GM18505 (cell line): ENCODE measurements around the gene RBM38.

Experiments used
- ATAC-seq: cut with Tn5 transposase; IDR thresholded peaks from one replicate; pipeline ENCODE4 v1.9.1; 2021; ENCODE audit not compliant: unreplicated experiment
- POLR2A ChIP-seq: IDR thresholded peaks from 4 replicates; pipeline ENCODE4 v1.6.1; 2011; ENCODE audit warnings: borderline replicate concordance; ENCODE audit not compliant: insufficient read depth, insufficient read length; ENCODE audit errors: extremely low read depth

RBM38 gene

GRCh38 chr20:57364451-57364850 is 26.7 kb upstream of the RBM38 start:
- ATAC-seq = no peak

GRCh38 chr20:57369596-57369995 is 21.6 kb upstream of the RBM38 start:
- no peak for TF ChIP-seq POLR2A
- no peak for ATAC-seq

More at GRCh38 chr20:57364451-57364850, 26.7 kb upstream of the RBM38 start:
- TF ChIP-seq POLR2A = no peak

GRCh38 chr20:57370316-57370715 is 20.9 kb upstream of the RBM38 start:
- no peak for TF ChIP-seq POLR2A
- no peak for ATAC-seq

DNA sequence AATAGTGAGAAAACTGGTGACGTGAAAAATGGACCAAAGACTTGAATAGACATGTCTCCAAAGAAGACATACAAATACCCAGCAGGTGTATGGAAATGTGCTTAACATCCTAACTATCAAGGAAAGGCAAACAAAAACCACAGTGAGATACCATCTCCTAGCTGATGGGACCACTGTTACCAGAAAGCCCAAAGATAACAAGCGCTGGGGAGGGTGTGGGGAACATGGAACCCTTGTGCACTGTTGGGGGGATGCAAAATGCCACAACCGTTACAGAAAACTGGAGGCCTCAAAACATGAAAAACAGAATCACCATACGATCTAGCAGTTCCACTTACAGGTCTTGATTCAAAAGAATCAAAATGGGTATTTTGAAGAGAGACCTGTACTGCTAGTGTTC is 19.8 kb upstream of the RBM38 start:
- no peak for TF ChIP-seq POLR2A
- ATAC-seq = no peak

DNA sequence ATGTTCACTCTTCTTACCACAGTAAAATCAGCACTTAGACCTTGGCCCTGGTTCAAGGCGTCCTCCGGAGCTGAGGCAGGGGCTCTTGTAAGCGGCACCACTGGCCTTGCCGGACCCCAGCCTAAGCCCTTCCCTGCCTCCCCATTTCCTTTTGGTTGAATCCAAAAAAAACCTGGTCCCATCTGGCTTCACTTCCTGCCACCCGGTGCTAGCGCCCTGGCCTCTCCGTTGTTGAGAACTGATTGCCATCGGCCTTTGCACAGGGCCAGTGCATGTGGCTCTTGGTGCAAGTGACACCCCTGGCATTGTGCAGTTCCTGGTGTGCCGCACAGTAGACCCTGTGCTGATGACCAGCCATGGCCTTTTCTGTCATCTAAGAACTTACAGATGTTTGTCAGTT is 19.0 kb upstream of the RBM38 start:
- TF ChIP-seq POLR2A = no peak
- ATAC-seq = no peak

GRCh38 chr20:57372581-57373350 is 18.4 kb upstream of the RBM38 start:
- TF ChIP-seq POLR2A = no peak
- ATAC-seq = no peak

- no peak for TF ChIP-seq POLR2A
- no peak for ATAC-seq
Measured at GRCh38 chr20:57374343-57374930, 16.8 kb upstream of the RBM38 start.

DNA sequence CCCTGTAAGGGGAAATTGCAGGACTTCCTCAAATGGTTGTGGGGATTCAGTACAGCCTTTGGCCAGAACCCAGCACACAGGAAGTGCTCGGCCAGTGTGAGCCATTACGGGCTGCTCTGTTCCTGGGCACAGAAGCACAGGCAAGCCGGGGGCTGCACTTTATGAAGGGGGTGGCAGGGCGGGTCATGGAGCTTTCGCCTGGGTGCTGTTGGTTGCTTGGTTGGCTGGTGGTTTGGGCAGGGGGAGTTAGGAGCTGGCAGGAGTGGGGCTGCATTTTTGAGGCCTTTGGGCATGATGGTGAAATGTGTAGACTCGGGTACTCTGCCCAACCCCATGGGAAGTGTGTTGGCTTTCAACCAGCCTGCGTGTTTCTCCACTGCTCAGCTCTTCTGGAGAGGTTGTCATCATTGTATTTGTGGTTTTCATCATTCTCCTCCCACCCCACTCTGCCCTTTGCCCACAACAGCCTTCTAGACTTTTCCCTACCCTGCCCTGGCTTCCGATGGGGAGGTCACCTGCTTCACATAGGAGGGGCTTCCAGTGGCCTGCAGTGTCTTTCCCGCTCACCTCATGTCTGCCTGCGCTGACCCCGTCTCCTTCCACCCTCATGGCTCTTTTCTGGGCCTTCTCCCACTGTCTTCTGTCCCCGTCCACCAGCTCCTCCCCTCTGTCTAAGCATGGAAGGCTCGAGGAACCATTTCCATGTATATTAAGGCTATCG is 16.1 kb upstream of the RBM38 start:
- TF ChIP-seq POLR2A = no peak
- ATAC-seq = no peak

DNA sequence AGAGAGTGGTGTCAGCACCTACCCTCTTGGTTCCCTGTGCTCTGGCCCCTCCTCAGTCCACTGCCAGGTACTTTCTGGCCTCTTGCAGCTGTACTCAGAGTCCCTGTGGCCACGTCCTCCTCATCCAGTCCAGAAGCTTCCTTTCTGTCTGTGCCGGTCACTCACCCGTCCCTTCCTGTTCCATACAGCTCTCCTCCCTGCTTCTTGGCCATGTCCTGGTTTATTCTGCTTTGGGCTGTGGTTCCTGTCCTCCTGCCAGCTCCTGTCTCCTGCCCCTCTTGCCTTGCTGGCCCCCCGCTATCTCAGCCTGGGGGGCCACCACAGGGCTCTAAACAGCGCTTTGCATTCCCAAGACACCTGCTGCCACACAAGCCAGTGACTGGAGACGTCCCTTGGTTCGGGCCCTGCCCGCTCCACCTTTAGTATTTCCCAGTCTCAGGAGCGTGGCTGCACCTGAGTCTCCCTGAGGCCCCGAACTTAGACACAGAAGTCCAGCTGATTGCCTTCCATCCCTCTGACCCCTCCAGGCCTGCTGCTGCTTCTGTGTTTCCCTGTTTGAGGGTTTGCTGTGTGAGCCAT is 15.5 kb upstream of the RBM38 start:
- ATAC-seq = no peak
- no peak for TF ChIP-seq POLR2A

DNA sequence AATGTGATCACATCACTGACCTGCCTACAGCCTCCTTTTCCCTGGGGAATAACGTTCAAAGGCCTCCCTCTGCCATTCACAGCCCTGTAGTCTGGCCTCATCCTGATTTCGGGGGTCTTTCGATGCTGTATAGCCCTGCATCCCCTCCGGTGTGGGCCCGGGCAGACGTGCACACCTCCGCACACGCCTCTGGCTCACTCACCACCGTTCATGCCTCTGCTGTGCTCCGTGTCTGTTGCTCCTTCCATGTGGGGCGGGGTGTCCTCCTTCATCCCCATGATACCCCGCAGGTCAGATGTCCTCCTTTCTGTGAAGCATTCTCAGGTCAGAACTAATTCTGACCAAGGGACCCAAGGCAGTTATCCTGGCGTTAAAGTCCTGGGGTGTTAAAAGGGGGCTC is 13.8 kb upstream of the RBM38 start:
- ATAC-seq = no peak

GRCh38 chr20:57378107-57378506 is 13.1 kb upstream of the RBM38 start:
- no peak for TF ChIP-seq POLR2A
- no peak for ATAC-seq

More for the DNA sequence above, 13.8 kb upstream of the RBM38 start:
- TF ChIP-seq POLR2A = no peak

- ATAC-seq = no peak
- TF ChIP-seq POLR2A = no peak
Measured at GRCh38 chr20:57378646-57379262, 12.4 kb upstream of the RBM38 start.

GRCh38 chr20:57379263-57379647 is 11.9 kb upstream of the RBM38 start:
- no peak for ATAC-seq
- no peak for TF ChIP-seq POLR2A
